Measurements from ENCODE around the gene TRPV3. TPM values are rescaled to one million over a fixed set of nuclear protein-coding genes. Genes with fewer than 3 reads are reported as not detected.

Gene TRPV3
- polyA plus RNA-seq, 4 donors = 1.1 to 20.1 (median 7.4) TPM

DNA sequence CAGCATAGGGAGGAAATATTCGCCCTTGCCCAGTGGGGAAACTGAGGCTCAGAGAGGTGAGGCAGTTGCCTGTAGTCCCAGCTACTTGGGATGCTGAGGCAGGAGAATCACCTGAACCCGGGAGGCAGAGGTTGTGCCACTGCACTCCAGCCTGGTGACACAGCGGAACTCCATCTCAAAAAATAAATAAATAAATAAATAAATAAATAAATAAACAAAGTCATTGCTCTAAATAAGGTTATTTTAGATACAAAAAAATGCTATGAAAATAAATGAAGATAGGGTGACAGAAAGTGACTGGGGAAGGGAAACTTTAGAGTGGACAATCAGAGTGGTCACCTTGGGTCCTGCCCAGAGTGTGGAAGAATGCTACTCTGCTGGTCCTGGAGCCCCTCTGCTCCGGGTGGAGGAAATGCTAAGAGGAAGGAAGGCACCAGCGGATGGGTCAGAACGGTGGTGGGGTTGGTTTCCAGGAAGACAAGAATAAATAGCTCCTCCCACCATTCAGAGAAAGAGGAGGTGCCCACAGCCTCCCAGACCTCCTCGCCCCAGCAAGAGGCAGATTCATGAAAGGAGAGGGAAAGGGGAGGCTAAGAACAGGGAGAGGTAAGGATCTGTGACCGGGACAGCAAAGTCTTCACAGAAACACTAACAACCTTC is 17.6 kb downstream of the TRPV3 start:
- WGBS, 3 donors = 73 to 77% (median 74%) methylated on average over 8 of the region's 8 CpGs
- Histone ChIP-seq H3K36me3 (ENCODE audit: control insufficient read depth in 3 of 3, insufficient read depth in 2 of 3, low read depth in 1 of 3, low read length in 3 of 3) (peaks cover 0 to 24% (median 0%) of the 10 kb centered on the region in 3 donors), H3K4me3 (ENCODE audit: low read depth in 1 of 3, low read length in 3 of 3) (no peak overlapping the region), H3K4me1 (ENCODE audit: control insufficient read depth in 3 of 3, insufficient read depth in 2 of 3, low read depth in 1 of 3, low read length in 2 of 3) (peaks cover 0 to 20% (median 0%) of the 10 kb centered on the region in 3 donors), H3K9me3 (ENCODE audit: control insufficient read depth in 2 of 2, insufficient read depth in 1 of 2, low read depth in 1 of 2, low read length in 1 of 2) (no peaks in the 10 kb centered on the region), H3K27ac (ENCODE audit: low read depth in 1 of 3, low read length in 2 of 3) (no peak overlapping the region), H3K27me3 (ENCODE audit: control insufficient read depth in 3 of 3, insufficient read depth in 3 of 3, low read length in 3 of 3) (no peaks in the 10 kb centered on the region)
- DNase-seq (no peak), FAIRE-seq (no peak)

DNA sequence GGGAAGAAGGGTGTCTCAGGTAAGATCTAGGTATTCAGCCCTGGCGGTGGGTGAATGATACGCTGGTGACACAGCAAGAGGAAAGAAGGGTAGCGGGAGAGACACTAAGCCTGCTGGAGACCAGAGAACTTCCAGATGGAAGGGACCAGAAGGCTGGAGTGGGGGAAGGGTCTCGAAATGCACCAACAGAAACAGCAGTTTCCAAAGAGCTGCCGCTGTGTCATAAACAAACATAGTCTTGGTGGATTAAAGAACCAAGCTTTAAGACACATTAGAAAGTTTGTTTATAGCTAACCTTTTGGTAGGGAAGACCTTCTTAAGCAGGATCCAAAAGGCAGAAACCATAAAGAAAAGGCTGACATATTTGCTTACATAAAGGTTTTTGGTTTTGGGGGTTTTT is 20.9 kb downstream of the TRPV3 start:
- WGBS, 3 donors = 66 to 91% (median 79%) methylated on average over 5 of the region's 5 CpGs
- Histone ChIP-seq H3K4me3 (ENCODE audit: low read depth in 1 of 3, low read length in 3 of 3) (no peak overlapping the region), H3K4me1 (ENCODE audit: control insufficient read depth in 3 of 3, insufficient read depth in 2 of 3, low read depth in 1 of 3, low read length in 2 of 3) (peaks cover 0 to 4% (median 0%) of the 10 kb centered on the region in 3 donors), H3K36me3 (ENCODE audit: control insufficient read depth in 3 of 3, insufficient read depth in 2 of 3, low read depth in 1 of 3, low read length in 3 of 3) (peaks cover 0 to 29% (median 0%) of the 10 kb centered on the region in 3 donors), H3K27me3 (ENCODE audit: control insufficient read depth in 3 of 3, insufficient read depth in 3 of 3, low read length in 3 of 3) (no peaks in the 10 kb centered on the region), H3K27ac (ENCODE audit: low read depth in 1 of 3, low read length in 2 of 3) (no peak overlapping the region), H3K9me3 (ENCODE audit: control insufficient read depth in 2 of 2, insufficient read depth in 1 of 2, low read depth in 1 of 2, low read length in 1 of 2) (no peaks in the 10 kb centered on the region)
- FAIRE-seq (no peak), DNase-seq (no peak)

DNA sequence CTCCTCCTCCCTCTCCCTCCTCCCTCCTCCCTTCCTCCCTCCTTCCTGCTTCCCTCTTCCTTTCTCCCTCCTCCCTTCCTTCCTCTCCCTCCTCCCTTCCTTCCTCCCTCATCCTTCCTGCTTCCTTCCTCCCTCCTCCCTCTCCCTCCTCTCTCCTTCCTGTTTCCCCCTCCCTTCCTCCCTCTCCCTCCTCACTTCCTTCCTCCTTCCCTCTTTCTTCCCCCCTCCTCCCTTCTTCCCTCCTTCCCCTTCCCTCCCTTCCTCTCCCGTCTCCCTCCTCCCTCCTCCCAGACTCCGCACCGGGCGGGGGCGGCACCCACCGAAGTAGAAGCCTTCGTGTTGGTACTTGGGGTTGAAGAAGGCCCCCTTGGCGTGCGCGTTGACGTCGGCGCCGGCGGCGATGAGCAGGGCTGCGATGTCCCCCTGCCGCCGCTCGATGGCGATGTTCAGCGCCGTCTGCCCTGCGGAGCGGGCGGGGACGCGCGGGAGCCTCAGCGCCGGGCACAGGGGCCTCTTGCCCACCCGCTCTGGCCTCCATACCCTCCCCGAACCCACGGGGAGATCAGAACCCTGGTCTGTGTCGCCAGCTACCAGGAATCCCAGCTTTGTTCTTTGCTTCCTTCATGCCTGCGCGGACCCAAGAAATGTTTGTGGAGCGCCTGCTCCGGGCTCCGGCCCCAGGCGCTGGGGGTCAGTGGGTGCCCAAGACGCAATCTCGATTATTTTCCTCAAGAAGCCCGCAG is 22.2 kb downstream of the TRPV3 start:
- H3K4me1 ChIP-seq (ENCODE audit: control insufficient read depth in 3 of 3, insufficient read depth in 2 of 3, low read depth in 1 of 3, low read length in 2 of 3) = peaks cover 0 to 15% (median 0%) of the 10 kb centered on the region in 3 donors
- DNase-seq = peak; percentile 31 to 88
- no peak for FAIRE-seq
- H3K27ac ChIP-seq (ENCODE audit: low read depth in 1 of 3, low read length in 2 of 3) = peak overlapping the region in 2 of 3 donors; percentile 4 to 66
- peaks cover 0 to 31% (median 0%) of the 10 kb centered on the region in 3 donors for H3K36me3 ChIP-seq (ENCODE audit: control insufficient read depth in 3 of 3, insufficient read depth in 2 of 3, low read depth in 1 of 3, low read length in 3 of 3)
- no peaks in the 10 kb centered on the region for H3K27me3 ChIP-seq (ENCODE audit: control insufficient read depth in 3 of 3, insufficient read depth in 3 of 3, low read length in 3 of 3)
- H3K4me3 ChIP-seq (ENCODE audit: low read depth in 1 of 3, low read length in 3 of 3) = peak overlapping the region in 2 of 3 donors; percentile 29 to 58
- H3K9me3 ChIP-seq (ENCODE audit: control insufficient read depth in 2 of 2, insufficient read depth in 1 of 2, low read depth in 1 of 2, low read length in 1 of 2) = no peaks in the 10 kb centered on the region
- 2 to 4% (median 4%) methylated on average over 42 to 44 of the region's 44 CpGs for WGBS, 3 donors

DNA sequence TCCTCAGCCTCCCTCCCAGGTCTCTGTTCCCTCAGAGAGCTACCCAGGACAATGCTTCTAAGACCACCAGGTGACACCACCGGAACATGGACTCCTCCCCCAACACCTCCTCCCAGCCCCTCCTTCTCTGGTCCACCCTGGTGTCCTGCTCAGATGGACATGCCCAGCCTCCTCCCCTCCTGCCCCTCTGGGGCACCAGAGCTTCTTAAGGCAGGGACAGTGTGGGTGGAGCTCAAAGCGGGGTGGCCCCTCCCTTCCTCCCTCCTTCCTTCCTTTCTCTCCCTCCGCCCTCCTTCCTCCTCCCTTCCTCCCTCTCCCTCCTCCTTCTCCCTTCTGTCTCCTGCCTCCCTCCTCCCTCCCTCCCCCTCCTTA is 22.7 kb downstream of the TRPV3 start:
- WGBS, 3 donors = 2 to 31% (median 12%) methylated on average over 3 of the region's 3 CpGs
- Histone ChIP-seq H3K27ac (ENCODE audit: low read depth in 1 of 3, low read length in 2 of 3) (no peak overlapping the region), H3K36me3 (ENCODE audit: control insufficient read depth in 3 of 3, insufficient read depth in 2 of 3, low read depth in 1 of 3, low read length in 3 of 3) (peaks cover 0 to 28% (median 0%) of the 10 kb centered on the region in 3 donors), H3K4me1 (ENCODE audit: control insufficient read depth in 3 of 3, insufficient read depth in 2 of 3, low read depth in 1 of 3, low read length in 2 of 3) (peaks cover 0 to 20% (median 0%) of the 10 kb centered on the region in 3 donors), H3K4me3 (ENCODE audit: low read depth in 1 of 3, low read length in 3 of 3) (no peak overlapping the region), H3K27me3 (ENCODE audit: control insufficient read depth in 3 of 3, insufficient read depth in 3 of 3, low read length in 3 of 3) (no peaks in the 10 kb centered on the region), H3K9me3 (ENCODE audit: control insufficient read depth in 2 of 2, insufficient read depth in 1 of 2, low read depth in 1 of 2, low read length in 1 of 2) (no peaks in the 10 kb centered on the region)
- FAIRE-seq (no peak), DNase-seq (peak in 1 of 2 donors; percentile 41)

DNA sequence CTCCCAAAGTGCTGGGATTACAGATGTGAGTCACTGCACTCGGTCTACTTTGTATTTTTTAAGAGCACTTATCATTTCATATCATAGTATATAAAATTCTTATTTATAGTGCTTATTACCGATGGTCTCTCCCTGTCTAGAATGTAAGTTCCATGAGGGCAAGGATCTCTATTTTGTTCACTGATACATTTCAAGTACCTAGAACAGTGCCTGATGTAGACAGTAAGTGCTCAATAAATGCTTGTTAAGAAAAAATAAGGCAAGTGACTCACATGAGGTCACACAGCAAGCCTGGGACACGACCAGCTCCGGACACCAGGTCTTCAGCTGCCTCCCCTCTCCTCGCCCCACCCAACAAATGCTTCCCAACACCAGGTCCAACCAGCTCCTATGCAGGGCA is 23.9 kb downstream of the TRPV3 start:
- H3K27ac ChIP-seq (ENCODE audit: low read depth in 1 of 3, low read length in 2 of 3) = no peak overlapping the region
- WGBS, 3 donors = 88 to 92% (median 88%) methylated on average over 5 of the region's 5 CpGs
- H3K36me3 ChIP-seq (ENCODE audit: control insufficient read depth in 3 of 3, insufficient read depth in 2 of 3, low read depth in 1 of 3, low read length in 3 of 3) = peaks cover 0 to 25% (median 0%) of the 10 kb centered on the region in 3 donors
- no peak overlapping the region for H3K4me3 ChIP-seq (ENCODE audit: low read depth in 1 of 3, low read length in 3 of 3)
- FAIRE-seq = no peak
- H3K9me3 ChIP-seq (ENCODE audit: control insufficient read depth in 2 of 2, insufficient read depth in 1 of 2, low read depth in 1 of 2, low read length in 1 of 2) = no peaks in the 10 kb centered on the region
- no peak for DNase-seq
- H3K27me3 ChIP-seq (ENCODE audit: control insufficient read depth in 3 of 3, insufficient read depth in 3 of 3, low read length in 3 of 3) = no peaks in the 10 kb centered on the region
- H3K4me1 ChIP-seq (ENCODE audit: control insufficient read depth in 3 of 3, insufficient read depth in 2 of 3, low read depth in 1 of 3, low read length in 2 of 3) = peaks cover 0 to 31% (median 0%) of the 10 kb centered on the region in 3 donors

DNA sequence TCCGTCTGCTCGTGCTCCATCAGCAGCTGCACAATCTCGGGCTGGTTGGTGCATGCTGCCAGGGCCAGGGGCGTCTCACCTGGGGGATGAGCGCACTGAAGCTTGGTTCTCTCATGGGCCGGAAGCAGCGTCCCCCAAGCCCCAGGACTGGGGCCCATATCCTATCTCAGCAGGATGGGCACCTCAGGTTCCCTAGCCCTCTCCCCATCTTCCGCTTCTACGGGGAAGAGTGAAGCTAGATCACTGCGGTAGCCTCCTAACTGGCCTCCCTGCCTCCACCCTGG is 24.8 kb downstream of the TRPV3 start:
- Histone ChIP-seq H3K36me3 (ENCODE audit: control insufficient read depth in 3 of 3, insufficient read depth in 2 of 3, low read depth in 1 of 3, low read length in 3 of 3) (peaks cover 0 to 32% (median 0%) of the 10 kb centered on the region in 3 donors), H3K4me3 (ENCODE audit: low read depth in 1 of 3, low read length in 3 of 3) (no peak overlapping the region), H3K27me3 (ENCODE audit: control insufficient read depth in 3 of 3, insufficient read depth in 3 of 3, low read length in 3 of 3) (no peaks in the 10 kb centered on the region), H3K27ac (ENCODE audit: low read depth in 1 of 3, low read length in 2 of 3) (no peak overlapping the region), H3K9me3 (ENCODE audit: control insufficient read depth in 2 of 2, insufficient read depth in 1 of 2, low read depth in 1 of 2, low read length in 1 of 2) (no peaks in the 10 kb centered on the region), H3K4me1 (ENCODE audit: control insufficient read depth in 3 of 3, insufficient read depth in 2 of 3, low read depth in 1 of 3, low read length in 2 of 3) (peaks cover 0 to 35% (median 0%) of the 10 kb centered on the region in 3 donors)
- WGBS, 3 donors = 94 to 96% (median 96%) methylated on average over 10 of the region's 10 CpGs
- DNase-seq (no peak), FAIRE-seq (no peak)

DNA sequence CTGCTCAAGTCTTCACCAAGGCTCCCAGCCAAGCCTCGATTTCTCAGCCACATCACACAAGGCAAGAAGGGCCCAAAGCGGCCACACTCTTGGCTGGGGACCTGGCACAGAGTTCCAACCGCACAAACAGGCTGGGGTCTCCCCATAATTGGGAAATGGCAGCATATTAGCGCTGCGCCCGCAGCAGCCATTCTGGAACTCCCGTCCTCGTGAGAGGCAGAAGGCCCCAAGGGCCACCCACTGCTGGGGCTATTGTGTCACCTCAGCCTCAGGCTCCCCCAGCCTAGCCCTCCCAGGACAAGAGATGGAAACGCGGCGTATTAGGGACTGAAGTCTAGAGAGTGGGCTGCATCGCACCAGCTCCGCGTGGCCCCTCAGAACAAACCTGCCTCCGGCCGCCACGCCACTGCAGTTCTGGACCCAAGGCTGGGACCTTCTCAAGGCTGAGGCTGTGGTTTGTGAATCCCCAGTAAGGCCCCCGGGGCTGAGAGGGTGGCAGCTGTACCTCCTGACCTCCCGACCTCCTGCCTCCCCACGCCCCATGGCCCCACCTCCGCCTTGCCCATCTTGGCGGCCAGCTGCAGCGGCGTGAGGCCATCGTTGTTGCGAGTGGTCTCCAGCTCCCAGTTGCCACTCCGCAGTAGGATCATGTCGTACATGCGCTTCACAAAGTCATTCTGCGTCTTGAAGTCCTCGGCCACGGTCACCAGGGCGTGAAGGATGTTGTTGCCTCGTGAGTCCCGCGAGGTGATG is 25.3 kb downstream of the TRPV3 start:
- WGBS, 3 donors = 90 to 91% (median 91%) methylated on average over 35 to 36 of the region's 36 CpGs
- DNase-seq = no peak
- no peak overlapping the region for H3K4me3 ChIP-seq (ENCODE audit: low read depth in 1 of 3, low read length in 3 of 3)
- peaks cover 0 to 35% (median 0%) of the 10 kb centered on the region in 3 donors for H3K4me1 ChIP-seq (ENCODE audit: control insufficient read depth in 3 of 3, insufficient read depth in 2 of 3, low read depth in 1 of 3, low read length in 2 of 3)
- H3K36me3 ChIP-seq (ENCODE audit: control insufficient read depth in 3 of 3, insufficient read depth in 2 of 3, low read depth in 1 of 3, low read length in 3 of 3) = peaks cover 0 to 36% (median 0%) of the 10 kb centered on the region in 3 donors
- H3K27ac ChIP-seq (ENCODE audit: low read depth in 1 of 3, low read length in 2 of 3) = no peak overlapping the region
- H3K9me3 ChIP-seq (ENCODE audit: control insufficient read depth in 2 of 2, insufficient read depth in 1 of 2, low read depth in 1 of 2, low read length in 1 of 2) = no peaks in the 10 kb centered on the region
- no peak for FAIRE-seq
- no peaks in the 10 kb centered on the region for H3K27me3 ChIP-seq (ENCODE audit: control insufficient read depth in 3 of 3, insufficient read depth in 3 of 3, low read length in 3 of 3)

DNA sequence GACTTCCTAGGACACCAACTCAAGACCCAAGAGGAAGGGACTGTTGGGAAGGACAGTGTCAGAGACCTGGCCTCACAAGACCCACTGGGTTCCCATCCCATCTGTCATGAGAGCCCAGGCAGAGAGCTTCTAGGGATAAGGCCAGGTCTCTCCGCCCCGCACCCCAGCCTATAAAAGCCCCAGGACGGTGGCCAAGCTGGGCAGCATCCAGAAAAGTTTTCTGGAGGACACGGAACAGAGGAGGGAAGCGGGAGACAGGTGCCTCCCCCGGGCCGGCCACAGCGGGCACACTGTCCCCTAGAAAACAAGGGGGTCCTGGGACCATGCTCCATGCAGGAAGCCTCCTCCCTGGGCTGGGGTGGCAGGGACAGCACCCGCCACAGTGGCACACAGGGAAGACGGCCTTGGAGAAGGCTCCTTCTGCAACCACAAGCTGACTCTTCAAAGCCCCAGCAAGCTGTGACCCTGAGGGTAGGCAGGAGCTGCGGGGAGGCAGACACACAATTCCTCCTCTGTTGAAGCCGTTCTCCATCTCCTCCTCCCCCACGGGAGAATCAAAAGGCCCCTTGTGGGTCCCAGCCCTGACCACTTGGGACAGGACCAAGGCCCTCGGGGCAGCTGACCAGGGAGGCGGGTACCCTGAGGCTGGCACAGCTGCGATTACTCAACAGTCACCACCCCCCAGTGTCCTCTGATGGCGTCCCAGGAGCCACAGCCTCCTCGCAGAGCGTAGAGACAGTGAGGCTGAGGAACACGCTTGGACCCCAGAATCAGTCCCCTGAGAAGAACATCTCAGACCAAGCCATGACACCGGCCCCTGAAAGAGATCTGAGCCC is 26.1 kb downstream of the TRPV3 start:
- H3K36me3 ChIP-seq (ENCODE audit: control insufficient read depth in 3 of 3, insufficient read depth in 2 of 3, low read depth in 1 of 3, low read length in 3 of 3) = peaks cover 0 to 42% (median 0%) of the 10 kb centered on the region in 3 donors
- peaks cover 0 to 35% (median 0%) of the 10 kb centered on the region in 3 donors for H3K4me1 ChIP-seq (ENCODE audit: control insufficient read depth in 3 of 3, insufficient read depth in 2 of 3, low read depth in 1 of 3, low read length in 2 of 3)
- no peak overlapping the region for H3K4me3 ChIP-seq (ENCODE audit: low read depth in 1 of 3, low read length in 3 of 3)
- FAIRE-seq (no peak), DNase-seq (no peak)
- H3K27ac ChIP-seq (ENCODE audit: low read depth in 1 of 3, low read length in 2 of 3) = peak overlapping the region in 2 of 3 donors; percentile 17 to 93
- 80 to 84% (median 84%) methylated on average over 19 to 21 of the region's 21 CpGs for WGBS, 3 donors
- no peaks in the 10 kb centered on the region for H3K9me3 ChIP-seq (ENCODE audit: control insufficient read depth in 2 of 2, insufficient read depth in 1 of 2, low read depth in 1 of 2, low read length in 1 of 2)
- no peaks in the 10 kb centered on the region for H3K27me3 ChIP-seq (ENCODE audit: control insufficient read depth in 3 of 3, insufficient read depth in 3 of 3, low read length in 3 of 3)
